SK-N-DZ (cell line): ENCODE results near the gene CRELD1.

Experiments
- DNase-seq: peaks from one replicate; pipeline ENCODE4 v3.0.0-alpha.2; 2015; ENCODE audit warnings: low spot score
- small RNA-seq, 2 experiments: library from RNA; depleted of rRNA; stranded (forward); fragments of <200 nt; gene quantifications; one replicate each; pipeline ENCODE3, GENCODE V24; 2014

The CRELD1 gene

DNA sequence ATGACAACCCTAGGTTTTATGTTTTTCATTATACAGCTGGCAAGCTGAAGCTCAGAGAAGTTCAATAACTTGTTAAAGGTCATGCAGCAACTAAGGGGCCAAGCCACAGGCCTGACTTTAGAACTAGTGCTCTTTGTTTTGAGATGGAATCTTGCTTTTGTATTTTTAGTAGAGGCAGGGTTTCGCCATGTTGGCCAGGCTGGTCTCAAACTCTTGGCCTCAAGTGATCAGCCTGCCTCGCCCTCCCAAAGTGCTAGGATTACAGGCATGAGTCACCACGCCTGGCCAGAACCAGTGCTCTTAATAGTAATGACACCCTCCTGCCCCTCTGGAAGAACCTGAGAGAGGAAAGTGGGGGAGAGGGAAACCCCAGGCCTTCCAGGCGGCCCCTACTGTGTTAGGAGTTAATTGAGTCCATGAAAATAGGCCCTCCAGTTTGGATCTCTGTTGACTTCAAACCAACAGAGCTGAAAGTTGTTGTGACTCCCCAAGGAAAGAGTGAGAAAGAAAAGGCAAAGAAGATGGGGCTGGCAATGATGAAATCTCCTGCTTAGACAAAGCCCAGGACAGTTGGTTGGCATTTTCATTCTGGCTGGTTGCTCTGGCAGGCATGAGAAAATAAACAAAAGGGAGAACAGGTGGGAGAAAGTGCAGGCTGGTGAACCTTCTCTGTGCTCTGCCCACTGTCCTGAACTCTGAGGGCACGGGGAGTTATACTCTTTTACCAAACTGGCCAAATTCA is 22.1 kb downstream of the CRELD1 start:
- no peak for DNase-seq

DNA sequence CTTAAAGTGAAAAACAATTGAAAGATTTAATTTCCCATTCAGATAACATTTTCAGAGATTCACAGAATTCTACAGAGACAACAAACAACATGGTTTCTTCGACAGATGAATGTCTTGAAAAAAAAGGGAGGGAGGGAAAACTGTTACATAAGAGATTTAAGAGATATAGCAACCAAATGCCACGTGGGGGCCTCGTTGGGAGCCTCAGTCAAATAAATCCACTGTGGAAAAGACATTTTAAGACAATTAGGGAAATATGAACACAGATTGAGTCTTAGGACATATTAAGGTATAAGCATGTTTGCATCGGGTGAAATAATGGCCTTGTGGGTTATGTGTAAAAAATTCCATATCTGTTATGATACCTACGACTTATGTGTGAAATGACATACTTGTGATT is 23.6 kb downstream of the CRELD1 start:
- no peak for DNase-seq

DNA sequence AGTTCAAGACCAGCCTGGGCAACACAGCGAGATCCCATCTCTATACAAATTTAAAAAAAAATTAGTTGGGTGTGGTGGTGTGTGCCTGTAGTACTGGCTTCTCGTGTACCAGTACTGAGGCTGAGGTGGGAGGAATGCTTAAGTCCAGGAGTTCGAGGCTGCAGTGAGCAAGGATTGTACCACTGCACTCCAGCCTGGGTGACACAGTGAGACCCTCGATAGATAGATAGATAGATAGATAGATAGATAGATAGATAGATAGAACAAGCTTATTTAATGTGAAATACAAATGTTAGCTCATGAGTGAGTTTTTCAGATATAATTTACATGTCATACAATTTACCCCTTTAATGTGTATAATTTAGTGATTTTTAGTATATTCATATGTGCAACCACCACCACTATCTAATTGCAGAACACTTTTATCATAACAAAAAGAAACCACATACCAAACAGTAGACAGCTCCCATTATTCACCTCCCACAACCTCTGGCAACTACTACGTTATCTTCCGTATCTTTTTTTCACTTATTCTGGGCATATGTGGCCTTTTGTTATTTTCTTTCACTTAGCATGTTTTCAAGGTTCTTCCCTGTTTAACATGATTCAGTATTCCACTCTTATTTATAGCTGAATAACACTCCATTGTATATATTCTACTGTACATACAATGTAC is 31.7 kb downstream of the CRELD1 start:
- DNase-seq, result no peak

DNA sequence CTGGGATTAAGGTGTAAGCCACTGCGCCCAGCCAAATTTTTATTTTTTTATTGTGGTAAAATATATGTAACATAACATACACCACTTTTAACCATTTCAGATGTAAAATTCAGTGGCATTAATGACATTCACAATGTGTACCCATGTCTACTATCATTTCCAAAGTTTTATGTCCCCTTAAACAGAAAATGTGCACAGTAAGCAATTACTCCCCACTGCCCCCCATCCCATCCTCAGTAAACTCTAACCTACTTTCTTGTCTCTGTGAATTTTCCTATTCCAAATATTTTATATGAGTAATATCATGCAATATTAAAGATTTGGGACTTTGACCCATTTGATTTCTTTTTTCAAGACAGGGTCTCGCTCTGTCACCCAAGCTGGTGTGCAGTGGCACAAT is 33.2 kb downstream of the CRELD1 start:
- DNase-seq, result no peak

DNA sequence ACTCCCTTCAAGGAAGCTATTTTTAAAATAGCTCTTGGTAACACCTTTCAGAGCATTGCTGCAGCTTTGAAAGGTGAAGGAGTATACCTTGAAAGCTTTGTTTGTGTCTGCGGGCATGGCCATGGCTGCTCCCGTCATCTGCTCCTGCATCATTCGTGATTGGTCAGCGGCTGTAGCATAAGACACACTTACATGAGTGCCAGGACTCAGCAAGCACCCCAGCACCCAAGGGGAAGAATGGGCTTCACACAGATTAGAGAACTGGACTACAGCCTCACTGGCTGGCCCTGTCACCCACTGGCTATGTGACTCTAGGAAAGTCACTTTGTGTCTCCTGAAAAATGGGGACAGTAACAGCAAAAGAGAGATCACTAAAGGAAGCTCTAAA is 36.0 kb downstream of the CRELD1 start:
- no peak for DNase-seq

DNA sequence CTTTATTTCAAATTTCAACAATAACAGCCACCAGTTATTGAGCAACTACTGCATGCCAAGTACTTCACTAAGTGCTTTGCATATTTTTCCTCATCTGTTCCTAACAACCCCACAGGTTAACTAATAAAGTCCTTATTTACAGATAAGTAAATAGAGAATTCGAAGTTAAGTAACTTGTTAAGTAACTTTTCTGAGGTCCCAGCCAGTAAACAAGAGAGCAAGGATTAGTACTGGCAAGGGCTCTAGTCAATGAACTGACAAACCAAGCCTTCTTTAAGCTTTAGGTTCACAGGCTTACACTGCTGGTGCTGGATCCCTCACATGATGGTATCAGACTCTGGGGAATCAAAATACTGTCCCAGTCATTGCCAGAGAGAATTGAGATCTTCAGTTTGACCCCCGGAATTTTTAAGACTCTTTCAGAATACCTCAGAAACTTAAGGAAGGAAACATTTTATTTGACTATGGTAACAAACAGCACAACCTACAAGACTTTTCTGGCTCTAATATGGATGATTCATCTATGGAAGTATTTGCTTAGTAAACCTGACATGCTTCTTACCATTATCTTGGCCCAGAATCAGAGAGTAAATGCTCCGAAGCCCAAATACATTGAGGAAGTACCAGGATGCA is 36.5 kb downstream of the CRELD1 start:
- no peak for DNase-seq

DNA sequence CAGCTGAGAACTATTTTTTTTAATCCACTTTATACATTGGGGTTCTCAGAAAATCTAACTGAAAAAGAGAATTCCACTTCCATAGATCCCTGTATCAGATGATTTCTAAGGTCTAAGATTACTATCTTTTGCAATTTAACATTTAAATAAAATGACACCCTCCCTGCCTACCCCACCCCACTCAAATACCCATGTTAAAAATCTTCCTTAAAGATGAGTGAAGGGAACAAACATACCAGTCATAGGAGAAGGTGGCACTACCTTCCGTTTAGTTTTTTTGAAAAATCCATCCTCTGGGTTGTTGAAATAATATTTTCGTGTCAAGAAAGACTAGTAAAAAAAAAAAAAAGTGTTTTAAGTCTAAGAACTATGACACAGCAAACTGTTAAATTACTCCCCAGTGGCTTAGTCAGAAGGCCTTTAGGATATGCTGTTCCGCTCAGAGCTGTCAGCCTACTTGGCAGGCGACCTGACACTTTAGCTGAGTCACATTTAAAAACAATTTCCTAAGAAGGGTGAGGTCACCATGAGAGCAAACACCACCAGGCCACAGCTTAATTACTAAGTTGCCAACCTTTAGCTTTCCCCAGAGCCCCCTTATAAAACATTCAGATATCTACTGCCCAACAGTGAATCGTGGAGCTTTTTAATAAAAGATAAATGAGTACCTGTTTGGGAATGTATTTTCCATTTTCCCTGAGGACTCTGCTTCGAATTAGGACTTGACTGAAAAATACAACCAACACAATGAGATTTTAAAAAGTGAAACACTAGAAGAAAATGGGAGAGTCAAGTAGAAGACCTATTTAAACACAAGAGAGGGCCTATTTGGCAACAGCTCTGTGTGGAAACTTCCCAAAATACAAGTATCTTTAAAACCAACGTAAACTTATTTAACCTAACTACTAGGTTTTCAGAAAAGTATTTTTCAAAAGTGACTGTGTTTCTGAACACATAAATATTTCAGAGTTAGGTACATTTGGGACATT is 43.4 kb downstream of the CRELD1 start:
- no peak for DNase-seq

DNA sequence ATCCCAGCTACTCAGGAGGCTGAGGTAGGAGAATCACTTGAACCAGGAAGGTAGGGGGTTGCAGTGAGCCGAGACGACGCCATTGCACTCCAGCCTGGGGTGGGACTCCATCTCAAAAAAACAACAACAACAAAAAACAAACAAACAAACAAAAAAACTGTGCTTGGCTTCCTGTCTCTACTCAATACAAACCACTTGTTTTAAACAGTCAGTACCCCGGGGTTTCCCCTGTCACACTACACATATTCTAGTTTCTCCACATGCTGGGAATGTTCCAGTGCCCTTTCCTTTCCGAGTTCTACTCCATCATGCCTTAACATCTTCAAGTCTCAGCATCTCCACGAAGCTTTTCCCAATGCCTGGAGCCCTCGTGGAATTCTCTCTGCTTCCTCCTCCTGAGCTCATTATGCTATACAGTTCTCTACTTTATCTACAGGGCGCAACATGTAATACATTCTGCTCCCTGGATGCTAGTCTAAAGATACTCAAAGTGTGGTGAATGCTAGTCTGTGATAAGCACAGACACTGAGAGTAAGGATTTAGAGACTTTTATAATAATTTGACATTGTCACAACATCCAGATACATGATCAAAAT is 45.2 kb downstream of the CRELD1 start:
- no peak for DNase-seq

DNA sequence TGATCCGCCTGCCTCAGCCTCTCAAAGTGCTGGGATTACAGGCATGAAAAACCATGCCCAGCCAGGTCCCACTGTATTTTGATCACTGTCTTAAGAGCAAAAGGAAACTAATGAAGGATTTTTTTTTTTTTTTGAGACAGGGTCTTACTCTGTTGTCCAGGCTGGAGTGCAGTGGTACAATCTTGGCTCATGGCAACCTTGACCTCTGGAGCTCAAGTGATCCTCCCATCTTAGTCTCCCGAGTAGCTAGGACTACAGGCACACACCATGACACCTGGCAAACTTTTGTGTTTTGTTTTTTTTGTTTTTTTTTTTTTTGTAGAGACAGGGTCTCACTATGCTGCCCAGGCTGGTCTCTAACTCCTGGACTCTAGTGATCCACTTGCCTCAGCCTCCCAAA is 46.6 kb downstream of the CRELD1 start:
- no peak for DNase-seq

DNA sequence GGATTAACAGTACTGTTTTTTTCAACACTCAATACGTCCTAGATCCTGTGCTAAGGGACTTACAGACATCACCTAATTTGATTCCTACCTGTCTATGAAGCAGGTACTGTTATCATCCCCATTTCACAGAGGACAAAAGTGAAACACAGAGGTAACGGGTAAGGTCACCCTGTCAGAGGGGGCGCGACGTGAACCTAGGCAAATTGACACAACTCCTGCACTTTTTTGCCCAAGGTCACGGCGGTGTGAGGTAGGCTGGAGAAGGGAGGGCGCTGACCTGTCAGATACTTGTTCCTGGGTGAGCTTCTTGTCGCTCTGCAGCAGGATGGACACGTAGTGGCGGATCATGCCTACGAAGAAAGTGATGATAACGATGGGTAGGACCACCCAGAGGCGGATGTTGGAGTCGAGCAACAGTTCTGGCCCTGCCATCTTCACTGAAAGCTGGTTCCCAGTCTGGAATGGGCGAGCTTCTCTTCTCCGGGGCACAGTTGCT is 52.6 kb downstream of the CRELD1 start:
- DNase-seq, result no peak

DNA sequence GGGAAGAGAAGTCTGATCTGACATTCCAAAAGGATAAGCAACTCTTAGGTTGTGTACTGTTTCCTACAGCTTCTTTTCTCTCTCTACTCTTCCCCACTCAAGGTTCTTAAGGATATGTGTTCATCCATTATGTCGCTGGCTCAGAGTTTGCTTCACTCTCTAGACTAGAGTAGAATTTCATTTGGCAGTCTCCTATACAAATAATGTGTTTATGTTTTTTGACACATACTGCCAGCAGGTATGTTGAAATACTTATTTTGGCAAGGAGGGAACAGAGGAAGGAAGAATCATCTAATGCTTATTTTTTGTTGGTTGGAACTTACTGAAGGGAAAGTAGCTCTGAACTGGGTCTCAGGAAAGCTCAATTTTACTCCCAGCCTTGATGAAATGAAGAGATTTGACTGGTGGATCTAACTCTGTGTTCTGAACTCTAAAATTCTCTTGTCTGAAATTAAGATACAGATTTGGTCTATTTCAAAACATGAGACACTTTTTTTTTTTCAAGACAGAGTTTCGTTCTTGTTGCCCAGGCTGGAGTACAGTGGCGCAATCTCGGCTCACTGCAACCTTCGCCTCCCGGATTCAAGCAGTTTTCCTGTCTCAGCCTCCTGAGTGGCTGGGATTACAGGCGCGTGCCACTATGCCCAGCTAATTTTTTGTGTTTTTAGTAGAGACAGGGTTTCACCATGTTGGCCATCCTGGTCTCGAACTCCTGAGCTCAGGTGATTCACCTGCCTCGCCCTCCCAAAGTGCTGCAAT is 60.6 kb downstream of the CRELD1 start:
- no peak for DNase-seq

Small RNA genes within 50 kb of the gene (small RNA-seq; reads per million reads assigned to genes)
- 0 reads per million in 2 experiments for gene RNU6-882P
